Astrocyte (in vitro differentiated cells and primary cell): ENCODE measurements around the gene MYMK.

Source experiments
- CTCF ChIP-seq: IDR thresholded peaks from 2 replicates; pipeline ENCODE4 v1.5.1; 2011; ENCODE audit warnings: low read depth, mild to moderate bottlenecking, inconsistent platforms, low read length, moderate library complexity; ENCODE audit not compliant: insufficient read depth
- EZH2 ChIP-seq: IDR thresholded peaks from 2 replicates; pipeline ENCODE4 v1.6.1; 2012; ENCODE audit warnings: mild to moderate bottlenecking, low read length, inconsistent platforms; ENCODE audit not compliant: insufficient read depth

GRCh38 chr9:133562611-133563290, 38.0 kb upstream of the MYMK start:
- no peak for TF ChIP-seq CTCF
- no peak for TF ChIP-seq EZH2
